K562 (cell line): ENCODE data around the gene SCRN2. TPM values are rescaled to one million over a fixed set of nuclear protein-coding genes. Genes with fewer than 3 reads are reported as not detected.

ENCODE experiments used
- BCL6 ChIP-seq: fragments of 250-450 bp; sonication (Bioruptor Pico); IDR thresholded peaks from 2 replicates; pipeline ENCODE4 v1.4.0; 2020
- CHCHD3 ChIP-seq: fragments of 250-450 bp; sonication (Bioruptor Pico); IDR thresholded peaks from 2 replicates; pipeline ENCODE4 v2.1.2; 2022; ENCODE audit warnings: mild to moderate bottlenecking
- CHD2 ChIP-seq: IDR thresholded peaks from 2 replicates; pipeline ENCODE4 v1.6.1; 2011; ENCODE audit warnings: low read depth, low read length
- EP300 ChIP-seq: IDR thresholded peaks from 2 replicates; pipeline ENCODE4 v1.6.1; 2012; ENCODE audit warnings: low read length, improper control_type of control experiment
- ETV1 ChIP-seq: fragments of 450-650 bp; conservative IDR thresholded peaks from 2 replicates; pipeline ENCODE4 v1.6.1; 2016; ENCODE audit warnings: missing genetic modification characterization, control low read depth, low read depth, missing compliant biosample characterization
- JUN ChIP-seq, 2 experiments: sonication (generic) in 1 of 2; formaldehyde crosslinking in 1 of 2; IDR thresholded peaks; 2 replicates each; pipeline versions ENCODE4 v1.6.1 to v1.8.0; 2012 to 2022; ENCODE audit warnings: borderline replicate concordance in 2 of 2, mild to moderate bottlenecking in 2 of 2, improper control_type of control experiment in 1 of 2, low read depth in 1 of 2, low read length in 1 of 2, missing genetic modification reagents in 1 of 2
- MCM3 ChIP-seq: fragments of 450-650 bp; IDR thresholded peaks from 2 replicates; pipeline ENCODE4 v1.6.1; 2016
- NFRKB ChIP-seq: fragments of 450-650 bp; IDR thresholded peaks from 2 replicates; pipeline ENCODE4 v1.6.1; 2016; ENCODE audit warnings: low read depth
- NFYB ChIP-seq: IDR thresholded peaks from 2 replicates; pipeline ENCODE4 v1.6.1; 2011; ENCODE audit warnings: mild to moderate bottlenecking, moderate library complexity; ENCODE audit not compliant: insufficient read length; ENCODE audit errors: extremely low read depth
- PHF20 ChIP-seq: fragments of 450-650 bp; IDR thresholded peaks from 2 replicates; pipeline ENCODE4 v1.6.1; 2018; ENCODE audit not compliant: partially characterized antibody
- PRDM10 ChIP-seq: fragments of 450-650 bp; IDR thresholded peaks from 2 replicates; pipeline ENCODE4 v1.6.1; 2018; ENCODE audit not compliant: partially characterized antibody
- PRPF4 ChIP-seq: fragments of 200-400 bp; formaldehyde crosslinking; IDR thresholded peaks from one replicate; pipeline ENCODE4 v1.6.1; 2017; ENCODE audit warnings: low read length, low read depth, mild to moderate bottlenecking; ENCODE audit not compliant: insufficient read depth, poor library complexity, severe bottlenecking
- RUNX1 ChIP-seq: sonication (generic); IDR thresholded peaks from 2 replicates; pipeline ENCODE4 v1.6.1; 2016; ENCODE audit warnings: antibody characterized with exemption, low read depth
- SNIP1 ChIP-seq: fragments of 450-650 bp; IDR thresholded peaks from 2 replicates; pipeline ENCODE4 v1.7.1; 2017; ENCODE audit warnings: low read depth, mild to moderate bottlenecking
- SREBF1 ChIP-seq: fragments of 150-350 bp; IDR thresholded peaks from 2 replicates; pipeline ENCODE4 v1.6.1; 2014; ENCODE audit warnings: antibody characterized with exemption, low read depth, low read length, borderline replicate concordance
- TFAM ChIP-seq: fragments of 250-450 bp; sonication (Bioruptor Pico); conservative IDR thresholded peaks from 2 replicates; pipeline ENCODE4 v1.5.0; 2021; ENCODE audit warnings: mild to moderate bottlenecking, moderate library complexity
- TFAP4 ChIP-seq: sonication (generic); formaldehyde crosslinking; IDR thresholded peaks from 2 replicates; pipeline ENCODE4 v1.8.0; 2022; ENCODE audit warnings: missing genetic modification reagents, mild to moderate bottlenecking, moderate library complexity, borderline replicate concordance
- ZNF3 ChIP-seq: fragments of 250-450 bp; sonication (Bioruptor Pico); IDR thresholded peaks from 2 replicates; pipeline ENCODE4 v1.5.0; 2021; ENCODE audit warnings: mild to moderate bottlenecking, moderate library complexity
- ZNF324 ChIP-seq: fragments of 250-450 bp; sonication (Bioruptor Pico); IDR thresholded peaks from 2 replicates; pipeline ENCODE4 v1.4.0; 2020; ENCODE audit warnings: mild to moderate bottlenecking
- polyA plus RNA-seq, 8 experiments: library from polyadenylated mRNA; depleted of rRNA in 4 of 8; stranded (reverse) in 5 of 8; unstranded in 3 of 8; fragments of >200 nt; fragmentation: Nextera tagmentation in 2 of 8; fragmentation: Illumina TruSeq in 1 of 8; extraction: Ambion mirVana in 2 of 8; extraction: Trizol in 1 of 8; gene quantifications; 2 replicates each; pipeline versions ENCODE4 v1.2.1 to v1.2.3, GENCODE V29; 2011 to 2014; ENCODE audit warnings: inconsistent platforms in 1 of 8, missing spikeins in 1 of 8
- total RNA-seq, 7 experiments: library from RNA; depleted of rRNA in 6 of 7; stranded (reverse); fragments of >200 nt in 6 of 7; fragmentation: Illumina TruSeq in 2 of 7; extraction: Trizol in 2 of 7; gene quantifications; 2 replicates each; pipeline versions ENCODE4 v1.2.1 to v1.2.3, GENCODE V29; 2011 to 2021; ENCODE audit warnings: low replicate concordance in 1 of 7
- TF ChIP-seq, protein P1 (sequence below), 3 experiments: IDR thresholded peaks in 2 of 3; conservative IDR thresholded peaks in 1 of 3; 2 replicates each; pipeline ENCODE4 v1.5.1; 2011 to 2012; ENCODE audit warnings: low read length in 3 of 3, mild to moderate bottlenecking in 3 of 3, control low read depth in 2 of 3, improper control_type of control experiment in 1 of 3, inconsistent platforms in 1 of 3, low read depth in 1 of 3, mixed read lengths in 1 of 3, moderate library complexity in 1 of 3; ENCODE audit not compliant: insufficient read depth in 2 of 3
- TF ChIP-seq, protein P2 (sequence below): fragments of 450-650 bp; formaldehyde crosslinking; conservative IDR thresholded peaks from 2 replicates; pipeline ENCODE4 v1.4.0; 2022; ENCODE audit warnings: mild to moderate bottlenecking, missing genetic modification characterization

SCRN2 gene
- total and polyA plus RNA-seq, 9 of the 15 experiments (the other 6 are each of a cell fraction or from before 2014, with no cell fraction given), result 0.25 to 32.9 (median 13.6) TPM

- TF ChIP-seq, protein P1, sequence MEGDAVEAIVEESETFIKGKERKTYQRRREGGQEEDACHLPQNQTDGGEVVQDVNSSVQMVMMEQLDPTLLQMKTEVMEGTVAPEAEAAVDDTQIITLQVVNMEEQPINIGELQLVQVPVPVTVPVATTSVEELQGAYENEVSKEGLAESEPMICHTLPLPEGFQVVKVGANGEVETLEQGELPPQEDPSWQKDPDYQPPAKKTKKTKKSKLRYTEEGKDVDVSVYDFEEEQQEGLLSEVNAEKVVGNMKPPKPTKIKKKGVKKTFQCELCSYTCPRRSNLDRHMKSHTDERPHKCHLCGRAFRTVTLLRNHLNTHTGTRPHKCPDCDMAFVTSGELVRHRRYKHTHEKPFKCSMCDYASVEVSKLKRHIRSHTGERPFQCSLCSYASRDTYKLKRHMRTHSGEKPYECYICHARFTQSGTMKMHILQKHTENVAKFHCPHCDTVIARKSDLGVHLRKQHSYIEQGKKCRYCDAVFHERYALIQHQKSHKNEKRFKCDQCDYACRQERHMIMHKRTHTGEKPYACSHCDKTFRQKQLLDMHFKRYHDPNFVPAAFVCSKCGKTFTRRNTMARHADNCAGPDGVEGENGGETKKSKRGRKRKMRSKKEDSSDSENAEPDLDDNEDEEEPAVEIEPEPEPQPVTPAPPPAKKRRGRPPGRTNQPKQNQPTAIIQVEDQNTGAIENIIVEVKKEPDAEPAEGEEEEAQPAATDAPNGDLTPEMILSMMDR (IDR thresholded peaks at IDR 0.05 in 2 of 3, conservative IDR thresholded peaks at IDR 0.05 in 1 of 3; ENCODE audit: insufficient read depth in 2 of 3, low read depth in 1 of 3, low read length in 3 of 3), result no peak
- peak; percentile 61; the same call in 1 of the 2 replicates for TF ChIP-seq EP300
- no peak for TF ChIP-seq SNIP1
- no peak for TF ChIP-seq PRPF4
- no peak for TF ChIP-seq PRDM10
- TF ChIP-seq NFRKB, result no peak
- TF ChIP-seq TFAM (CRISPR knock-in tag), result no peak
- TF ChIP-seq NFYB, result no peak
- TF ChIP-seq ETV1 (tag), result no peak
- TF ChIP-seq ZNF3 (CRISPR knock-in tag), result no peak
- TF ChIP-seq RUNX1, result no peak
- TF ChIP-seq ZNF324 (CRISPR knock-in tag), result no peak
- TF ChIP-seq, protein P2, sequence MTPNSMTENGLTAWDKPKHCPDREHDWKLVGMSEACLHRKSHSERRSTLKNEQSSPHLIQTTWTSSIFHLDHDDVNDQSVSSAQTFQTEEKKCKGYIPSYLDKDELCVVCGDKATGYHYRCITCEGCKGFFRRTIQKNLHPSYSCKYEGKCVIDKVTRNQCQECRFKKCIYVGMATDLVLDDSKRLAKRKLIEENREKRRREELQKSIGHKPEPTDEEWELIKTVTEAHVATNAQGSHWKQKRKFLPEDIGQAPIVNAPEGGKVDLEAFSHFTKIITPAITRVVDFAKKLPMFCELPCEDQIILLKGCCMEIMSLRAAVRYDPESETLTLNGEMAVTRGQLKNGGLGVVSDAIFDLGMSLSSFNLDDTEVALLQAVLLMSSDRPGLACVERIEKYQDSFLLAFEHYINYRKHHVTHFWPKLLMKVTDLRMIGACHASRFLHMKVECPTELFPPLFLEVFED (CRISPR knock-in tag), result no peak
- TF ChIP-seq PHF20, result no peak
- TF ChIP-seq CHD2, result no peak
- no peak for TF ChIP-seq SREBF1
- TF ChIP-seq JUN (IDR thresholded peaks at IDR 0.05; ENCODE audit: borderline replicate concordance, low read depth, low read length), result peak; percentile 22; the same call in 1 of the 2 replicates
- no peak for TF ChIP-seq JUN (CRISPR knock-in tag; IDR thresholded peaks at IDR 0.05; ENCODE audit: borderline replicate concordance)
- TF ChIP-seq MCM3, result no peak
- peak; percentile 47; the same call in 1 of the 2 replicates for TF ChIP-seq TFAP4 (CRISPR knock-in tag)
- TF ChIP-seq CHCHD3, result no peak
- no peak for TF ChIP-seq BCL6
These were observed 3.2 kb upstream of the SCRN2 start (continued) for GRCh38 chr17:47844227-47844626.
